ENCODE results near the gene DPF3.

DPF3 gene

GRCh38 chr14:72708708-72709475 is 185.0 kb downstream of the DPF3 start:
- no peak for DNase-seq

- no peak for DNase-seq
These were observed 185.7 kb downstream of the DPF3 start for GRCh38 chr14:72708222-72708621.

- DNase-seq, result no peak
These were observed 187.4 kb downstream of the DPF3 start for GRCh38 chr14:72706485-72706884.

DNA sequence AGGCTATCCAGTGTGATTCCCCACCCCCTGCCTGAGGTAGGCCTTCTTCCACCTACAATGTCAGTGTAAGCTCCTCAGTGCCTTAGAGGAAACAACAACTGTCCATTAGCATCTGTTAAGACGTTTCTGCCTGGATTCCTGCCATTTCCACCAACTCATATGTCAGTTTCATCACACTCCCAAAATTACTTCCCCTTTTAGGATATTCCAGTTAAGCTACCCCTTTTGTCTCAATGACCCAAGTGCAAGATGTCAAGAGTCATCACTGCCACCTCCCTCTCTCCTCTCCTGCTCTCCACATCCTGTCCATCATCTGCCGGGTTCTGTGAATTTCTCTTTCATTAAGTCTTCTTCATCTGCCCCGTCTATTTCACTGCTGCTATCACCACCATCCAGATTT is 189.4 kb downstream of the DPF3 start:
- no peak for DNase-seq

GRCh38 chr14:72701605-72702004 is 192.3 kb downstream of the DPF3 start:
- DNase-seq, result no peak

GRCh38 chr14:72701237-72701565 is 192.7 kb downstream of the DPF3 start:
- DNase-seq, result no peak

- DNase-seq, result no peak
These were observed 193.3 kb downstream of the DPF3 start for GRCh38 chr14:72700338-72701236.

GRCh38 chr14:72699852-72700257 is 194.0 kb downstream of the DPF3 start:
- no peak for DNase-seq

GRCh38 chr14:72699443-72699842 is 194.5 kb downstream of the DPF3 start:
- DNase-seq, result no peak

- DNase-seq, result no peak
These were observed 201.2 kb downstream of the DPF3 start for GRCh38 chr14:72692696-72693095.

GRCh38 chr14:72690324-72690723 is 203.6 kb downstream of the DPF3 start:
- DNase-seq, result no peak

GRCh38 chr14:72688990-72689671 is 204.8 kb downstream of the DPF3 start:
- DNase-seq, result no peak

- no peak for DNase-seq
These were observed 207.1 kb downstream of the DPF3 start for GRCh38 chr14:72686832-72687231.

DNA sequence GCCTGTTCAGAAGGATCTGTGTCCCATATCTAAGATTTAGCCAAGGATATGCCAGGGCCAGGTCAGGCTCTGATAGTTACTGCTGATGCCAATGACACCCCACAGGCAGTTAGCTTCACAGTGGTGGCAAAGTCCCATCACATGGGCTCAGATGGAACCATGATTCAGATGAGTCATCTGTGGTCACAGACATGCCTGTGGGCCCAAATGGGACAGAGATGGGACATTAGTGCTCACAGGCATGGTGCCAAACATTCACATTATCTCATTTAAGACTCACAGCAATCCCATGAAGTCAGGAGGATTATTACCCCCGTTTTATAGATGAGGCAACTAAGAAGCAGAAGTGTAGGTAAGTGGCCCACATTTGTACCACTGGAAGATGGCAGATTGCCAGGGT is 207.8 kb downstream of the DPF3 start:
- DNase-seq, result no peak

DNA sequence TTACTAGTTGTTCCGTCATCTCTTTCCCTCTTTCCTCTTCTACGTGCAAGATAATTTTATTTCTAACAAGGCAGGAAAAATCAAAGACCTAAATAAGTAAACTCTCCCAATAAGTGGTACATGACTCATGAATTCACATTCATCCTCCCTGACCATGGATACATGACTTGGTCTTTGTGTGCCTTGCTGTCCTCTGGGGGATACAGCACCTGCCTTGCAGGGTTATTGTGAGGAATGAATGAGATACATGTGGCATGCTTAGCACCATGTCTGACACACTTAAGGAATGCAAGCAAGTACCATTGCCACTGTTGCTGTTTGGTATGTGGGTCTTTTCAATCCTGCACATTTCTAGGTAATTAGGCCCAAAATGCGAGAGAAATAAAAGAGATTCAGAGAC is 208.4 kb downstream of the DPF3 start:
- DNase-seq, result no peak

GRCh38 chr14:72683787-72684186 is 210.1 kb downstream of the DPF3 start:
- DNase-seq, result no peak

DNA sequence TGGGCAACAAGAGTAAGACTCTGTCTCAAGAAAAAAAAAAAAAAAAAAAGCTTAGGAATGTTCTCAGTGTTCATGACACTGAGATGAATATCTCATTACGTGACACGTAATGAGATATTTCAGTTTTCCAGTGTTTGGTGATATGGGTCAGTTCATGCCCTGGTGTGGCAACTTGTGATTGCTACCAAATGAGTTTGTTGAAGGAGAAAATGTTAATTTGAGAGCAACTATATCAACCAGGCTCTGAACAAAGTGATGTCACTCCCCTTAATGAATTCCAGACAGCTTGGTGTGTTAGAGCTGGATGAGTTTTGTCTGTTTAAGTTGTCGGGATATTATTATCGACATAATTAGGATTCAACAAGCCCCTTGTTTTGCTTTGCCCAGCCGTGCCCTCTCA is 211.7 kb downstream of the DPF3 start:
- DNase-seq, result no peak

DNA sequence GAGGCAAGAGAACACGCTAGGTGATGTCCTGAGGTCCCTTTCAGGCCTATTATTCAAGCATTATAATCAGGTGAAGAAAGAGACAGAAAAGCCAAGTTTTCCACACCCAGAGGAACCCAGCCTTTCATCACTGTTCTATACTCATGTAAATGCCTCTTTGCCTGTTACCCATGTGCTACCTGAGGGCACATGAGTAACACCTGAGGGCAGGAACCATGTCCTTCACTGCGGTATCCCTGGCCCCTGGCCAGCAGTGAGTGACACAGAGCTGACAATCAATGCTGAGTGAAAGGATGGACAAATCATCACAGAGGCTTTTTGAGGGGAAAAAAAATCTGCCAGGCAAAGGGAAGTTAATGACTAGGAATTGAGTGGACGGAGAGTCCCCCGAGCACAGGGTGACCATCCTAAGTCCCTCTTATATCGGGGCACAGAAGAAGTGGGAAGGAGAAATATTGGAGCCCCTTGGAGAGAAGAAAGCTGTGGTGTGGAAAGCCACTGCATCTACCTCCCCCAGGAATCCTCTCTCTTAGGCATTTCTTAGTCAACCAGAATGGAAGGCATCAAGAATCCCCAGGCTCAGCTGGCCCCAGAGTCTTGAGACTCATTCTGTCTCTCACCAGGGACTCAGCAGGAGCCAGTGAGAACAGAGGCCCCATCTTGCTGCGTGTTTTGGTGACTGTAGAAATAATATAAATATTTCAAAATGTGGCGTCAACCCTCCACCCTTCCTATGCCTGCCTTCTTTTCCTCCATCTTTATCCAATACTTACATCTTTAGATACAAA is 212.9 kb downstream of the DPF3 start:
- DNase-seq, result no peak

- no peak for DNase-seq
These were observed 214.3 kb downstream of the DPF3 start for GRCh38 chr14:72679536-72680151.

- DNase-seq, result no peak
These were observed 214.8 kb downstream of the DPF3 start for GRCh38 chr14:72679141-72679535.

GRCh38 chr14:72678356-72678755 is 215.5 kb downstream of the DPF3 start:
- DNase-seq, result no peak

GRCh38 chr14:72677664-72678063 is 216.2 kb downstream of the DPF3 start:
- no peak for DNase-seq
